BE2C (cell line): ENCODE data around the gene PPIL3.
A peak's percentile ranks its signal among the peaks of the same experiment; 100 is the strongest.

Source experiments
- DNase-seq: peaks from one replicate; pipeline ENCODE4 v3.0.0-alpha.2; 2020
- H3K27me3 ChIP-seq: fragments of 250-450 bp; sonication (Bioruptor Pico); 2 replicates; pipeline ENCODE4 v1.5.1; 2020; ENCODE audit warnings: mild to moderate bottlenecking
- H3K36me3 ChIP-seq: fragments of 250-450 bp; sonication (Bioruptor Pico); 2 replicates; pipeline ENCODE4 v1.5.1; 2020; ENCODE audit warnings: mild to moderate bottlenecking
- H3K4me1 ChIP-seq: fragments of 250-450 bp; sonication (Bioruptor Pico); 2 replicates; pipeline ENCODE4 v1.5.1; 2020
- H3K4me3 ChIP-seq: 2 replicates; pipeline ENCODE4 v1.5.1; 2011; ENCODE audit warnings: low read depth, low read length
- H3K9me3 ChIP-seq: fragments of 250-450 bp; sonication (Bioruptor Pico); 2 replicates; pipeline ENCODE4 v1.5.1; 2020
- CTCF ChIP-seq: IDR thresholded peaks from 2 replicates; pipeline ENCODE4 v1.5.1; 2012; ENCODE audit warnings: mild to moderate bottlenecking, low read depth, low read length

The PPIL3 gene

GRCh38 chr2:200877443-200877842 lies 11.4 kb downstream of the PPIL3 start:
- no peaks in the 10 kb centered on the region for H3K27me3 ChIP-seq
- H3K36me3 ChIP-seq, result peaks cover 18% of the 10 kb centered on the region
- no peak for TF ChIP-seq CTCF
- H3K4me3 ChIP-seq, result no peak overlapping the region
- no peaks in the 10 kb centered on the region for H3K4me1 ChIP-seq
- no peak for DNase-seq
- no peaks in the 10 kb centered on the region for H3K9me3 ChIP-seq

- no peak for TF ChIP-seq CTCF
- DNase-seq, result no peak
- Histone ChIP-seq H3K9me3 (no peaks in the 10 kb centered on the region), H3K27me3 (no peaks in the 10 kb centered on the region), H3K36me3 (peaks cover 10% of the 10 kb centered on the region), H3K4me3 (no peak overlapping the region), H3K4me1 (no peaks in the 10 kb centered on the region)
These were observed 15.3 kb downstream of the PPIL3 start for GRCh38 chr2:200873560-200873959.

- H3K9me3 ChIP-seq, result no peaks in the 10 kb centered on the region
- no peak overlapping the region for H3K4me3 ChIP-seq
- H3K27me3 ChIP-seq, result no peaks in the 10 kb centered on the region
- TF ChIP-seq CTCF, result no peak
- peaks cover 6% of the 10 kb centered on the region for H3K36me3 ChIP-seq
- DNase-seq, result no peak
- H3K4me1 ChIP-seq, result no peaks in the 10 kb centered on the region
These were observed 17.7 kb downstream of the PPIL3 start for GRCh38 chr2:200871151-200871550.

- Histone ChIP-seq H3K4me3 (no peak overlapping the region), H3K36me3 (peaks cover 4% of the 10 kb centered on the region; the same call in 1 of the 2 replicates), H3K9me3 (no peaks in the 10 kb centered on the region), H3K27me3 (no peaks in the 10 kb centered on the region), H3K4me1 (no peaks in the 10 kb centered on the region)
- no peak for TF ChIP-seq CTCF
- DNase-seq, result no peak
These were observed 19.9 kb downstream of the PPIL3 start for GRCh38 chr2:200869014-200869413.

GRCh38 chr2:200864176-200865034 lies 24.5 kb downstream of the PPIL3 start, which contains the start of gene CLK1:
CLK1 (minus strand) TSS chr2:200864658; CDS start chr2:200861862, 2,796 bp downstream.
- H3K27me3 ChIP-seq, result no peaks in the 10 kb centered on the region
- peak; percentile 97 for DNase-seq
- TF ChIP-seq CTCF, result no peak
- peaks cover 42% of the 10 kb centered on the region for H3K36me3 ChIP-seq
- H3K4me1 ChIP-seq, result no peaks in the 10 kb centered on the region; the same call in 1 of the 2 replicates
- H3K9me3 ChIP-seq, result no peaks in the 10 kb centered on the region
- H3K4me3 ChIP-seq, result peak within 1 kb of the TSS; percentile 82

GRCh38 chr2:200863782-200864175 lies 25.1 kb downstream of the PPIL3 start:
- H3K4me1 ChIP-seq, result no peaks in the 10 kb centered on the region; the same call in 1 of the 2 replicates
- no peaks in the 10 kb centered on the region for H3K27me3 ChIP-seq
- peaks cover 48% of the 10 kb centered on the region for H3K36me3 ChIP-seq
- no peak for DNase-seq
- no peaks in the 10 kb centered on the region for H3K9me3 ChIP-seq
- no peak for TF ChIP-seq CTCF
- H3K4me3 ChIP-seq, result peak overlapping the region; percentile 82
